GM18909 (cell line): ENCODE measurements around the gene AIFM2.
"Not testable (repeated sequence)": the region's sequence is repeated elsewhere in the genome, so short reads cannot be mapped to it uniquely, and the experiment has no call there.

Experiments
- ATAC-seq: cut with Tn5 transposase; IDR thresholded peaks from one replicate; pipeline ENCODE4 v1.9.1; 2021; ENCODE audit warnings: mild to moderate bottlenecking; ENCODE audit not compliant: unreplicated experiment, poor library complexity

The AIFM2 gene

DNA sequence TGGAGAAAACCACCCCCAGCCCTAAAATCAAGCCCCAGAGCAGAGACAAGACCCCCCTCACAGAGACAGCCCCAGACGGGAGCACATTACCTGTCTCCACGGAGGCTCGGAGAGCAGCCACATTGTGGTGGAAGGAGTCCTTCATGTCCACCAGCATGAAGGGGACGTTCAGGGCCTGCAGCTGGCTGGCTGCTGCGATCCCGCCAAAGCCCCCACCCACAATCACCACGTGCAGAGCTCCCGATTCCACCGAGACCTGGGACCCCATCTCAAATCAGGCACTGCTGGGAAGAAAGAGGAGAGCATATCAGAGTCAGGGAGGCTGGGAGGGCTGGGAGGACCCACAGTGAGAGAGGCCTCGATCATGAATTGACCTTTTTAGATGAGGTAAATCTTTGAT is 8.8 kb downstream of the AIFM2 start:
- ATAC-seq: no peak

DNA sequence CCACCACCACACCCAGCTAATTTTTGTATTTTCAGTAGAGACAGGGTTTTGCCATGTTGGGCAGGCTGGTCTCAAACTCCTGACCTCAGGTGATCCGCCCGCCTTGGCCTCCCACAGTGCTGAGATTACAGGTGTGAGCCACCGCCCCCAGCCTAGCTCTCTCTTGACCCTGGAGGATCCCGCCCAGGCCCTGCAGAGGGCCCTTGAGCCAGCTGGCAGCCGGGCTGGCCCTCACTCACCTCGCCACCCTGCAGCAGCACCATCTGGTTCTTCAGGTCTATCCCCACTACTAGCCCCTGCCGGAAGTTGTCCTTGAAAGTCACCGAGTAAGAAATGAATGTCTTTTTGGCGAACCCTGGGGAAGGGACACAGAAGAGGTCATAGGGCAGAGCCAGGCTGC is 9.5 kb downstream of the AIFM2 start:
- not testable (repeated sequence) for ATAC-seq

DNA sequence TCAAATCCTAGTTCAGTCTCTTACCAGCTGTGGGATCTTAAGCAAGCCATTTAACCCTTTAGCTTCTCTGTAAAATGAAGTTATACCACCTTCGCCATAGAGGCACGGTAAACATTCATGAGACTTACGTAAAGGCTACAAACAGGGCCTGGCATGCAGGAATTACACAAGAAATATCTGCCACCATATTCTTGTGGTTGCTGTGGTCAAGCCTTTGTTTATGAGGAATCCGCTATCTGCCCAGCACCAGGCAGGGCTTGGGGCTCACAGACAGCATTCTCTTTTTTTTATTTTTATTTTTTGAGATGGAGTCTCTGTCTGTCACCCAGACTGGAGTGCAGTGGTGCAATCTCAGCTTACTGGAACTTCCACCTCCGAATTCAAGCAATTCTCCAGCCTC is 9.9 kb downstream of the AIFM2 start:
- no peak for ATAC-seq

DNA sequence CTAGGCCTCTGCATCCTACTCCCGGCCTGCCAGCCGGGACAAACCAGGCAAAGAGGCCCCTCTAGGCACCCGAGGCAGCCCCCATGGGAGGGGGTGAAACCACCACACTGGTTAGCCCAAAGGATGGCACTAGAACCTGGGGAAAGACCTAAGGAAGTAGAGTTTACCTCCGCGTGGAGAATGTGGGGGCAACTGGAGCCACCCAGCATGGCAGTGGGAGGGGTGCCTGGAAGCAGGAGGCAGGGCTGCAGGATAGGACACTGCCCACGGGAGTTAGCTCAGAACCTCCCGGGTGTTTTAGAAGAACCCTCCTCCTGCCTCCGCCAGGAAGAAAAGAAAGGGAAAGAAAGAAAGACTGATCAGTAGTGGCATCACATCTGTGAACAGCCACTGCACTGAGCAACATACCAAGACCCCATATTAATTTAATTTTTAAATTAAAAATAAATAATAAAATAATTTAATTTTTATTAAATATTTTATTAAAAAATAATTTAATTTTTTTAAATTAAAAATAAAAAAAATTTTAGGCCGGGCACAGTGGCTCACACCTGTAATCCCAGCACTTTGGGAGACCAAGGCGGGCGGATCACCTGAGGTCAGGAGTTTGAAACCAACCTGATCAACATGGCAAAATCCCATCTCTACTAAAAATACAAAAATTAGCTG is 11.2 kb downstream of the AIFM2 start:
- no peak for ATAC-seq

DNA sequence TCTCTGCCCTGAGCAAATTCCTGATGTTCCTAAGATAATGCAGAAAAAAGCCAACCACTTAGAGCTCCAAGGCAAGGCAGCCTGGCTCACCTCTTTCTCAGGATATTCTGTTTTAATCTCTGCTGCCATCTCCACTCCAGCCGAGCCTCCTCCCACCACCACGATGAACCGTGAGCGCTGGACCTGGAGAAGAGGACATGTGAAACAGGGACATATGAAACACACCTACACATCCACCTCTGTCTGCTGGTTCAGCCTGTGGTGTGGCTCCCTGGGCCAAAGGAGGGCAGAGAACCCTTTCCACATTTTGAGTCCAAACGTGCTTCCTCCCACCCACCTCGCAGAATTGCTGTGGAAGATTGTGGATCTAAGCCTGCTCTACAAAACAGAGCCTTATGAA is 12.2 kb downstream of the AIFM2 start:
- no peak for ATAC-seq

DNA sequence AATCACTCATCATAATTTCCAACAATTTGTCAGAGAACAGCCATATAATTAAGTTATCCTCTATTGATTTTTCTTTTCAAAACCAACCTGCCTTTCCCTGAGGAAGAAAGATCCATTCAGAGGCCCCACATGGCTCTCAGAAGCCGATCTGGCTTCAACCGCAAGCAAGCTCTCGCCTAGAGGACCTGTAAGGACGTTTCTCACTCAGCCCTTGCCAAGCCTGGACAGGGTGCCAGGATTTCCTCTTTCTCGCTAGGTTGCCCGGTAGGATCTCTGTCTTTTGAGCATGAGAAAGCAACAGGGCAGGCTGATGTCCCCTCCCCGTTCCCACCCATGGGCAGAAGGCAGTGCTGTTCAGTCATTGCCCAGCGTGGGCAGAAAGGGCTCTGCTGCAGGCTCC is 13.0 kb downstream of the AIFM2 start:
- ATAC-seq: no peak

DNA sequence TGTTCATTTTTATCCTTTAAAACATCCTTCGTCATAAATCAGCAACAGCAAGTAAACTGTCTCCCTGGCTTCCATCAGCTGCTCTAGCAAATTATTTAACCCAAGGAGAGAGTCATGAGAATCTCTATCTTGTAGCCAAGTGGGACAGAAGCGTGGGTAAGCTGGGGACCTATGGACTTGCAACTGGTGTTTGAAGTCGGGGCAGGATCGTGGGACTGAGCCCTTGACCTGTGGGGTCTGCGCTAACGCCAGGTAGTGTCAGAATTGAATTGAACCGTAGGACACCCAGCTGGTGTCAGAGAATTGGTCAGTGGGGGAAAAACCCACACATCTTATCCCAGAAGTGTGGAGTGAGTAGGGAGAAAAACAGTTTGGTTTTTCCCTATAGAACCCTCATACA is 13.4 kb downstream of the AIFM2 start:
- no peak for ATAC-seq

DNA sequence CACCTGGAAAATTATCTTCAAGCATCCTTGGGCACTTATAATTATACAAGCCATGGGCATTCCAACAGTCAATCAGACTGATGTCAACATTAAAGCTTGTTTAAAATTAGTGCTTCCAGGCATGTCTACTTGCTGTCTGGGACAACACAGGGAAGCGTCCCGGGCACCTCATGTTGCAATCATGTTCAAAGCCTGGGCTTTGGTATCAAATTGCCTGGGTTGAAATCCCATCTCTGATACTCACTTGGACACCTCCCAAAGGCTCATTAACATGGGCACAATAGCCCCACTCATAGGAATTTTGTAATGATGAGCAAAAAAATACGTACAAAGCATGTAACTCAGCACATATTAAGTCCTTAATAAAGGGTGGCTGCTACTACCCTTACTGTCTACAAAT is 14.4 kb downstream of the AIFM2 start:
- no peak for ATAC-seq

DNA sequence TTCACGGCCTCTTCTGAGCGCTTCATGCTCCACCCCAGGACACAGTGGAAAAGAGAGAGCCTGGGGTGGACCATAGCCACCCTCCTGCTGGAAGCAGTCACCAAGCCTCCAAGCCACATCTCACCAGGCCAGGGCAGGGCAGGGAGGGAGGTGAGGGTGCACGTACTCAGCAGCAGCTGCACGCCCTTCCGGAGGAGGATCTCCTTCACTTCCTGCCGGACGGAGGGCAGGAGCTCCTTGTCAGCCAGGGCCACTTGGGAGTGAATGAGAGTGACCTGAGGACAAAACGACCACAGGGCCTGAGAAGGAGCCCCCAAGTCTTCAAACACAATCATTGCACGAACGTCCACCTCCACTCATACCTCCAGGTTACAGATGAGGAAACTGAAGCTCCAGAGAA is 15.0 kb downstream of the AIFM2 start:
- no peak for ATAC-seq

DNA sequence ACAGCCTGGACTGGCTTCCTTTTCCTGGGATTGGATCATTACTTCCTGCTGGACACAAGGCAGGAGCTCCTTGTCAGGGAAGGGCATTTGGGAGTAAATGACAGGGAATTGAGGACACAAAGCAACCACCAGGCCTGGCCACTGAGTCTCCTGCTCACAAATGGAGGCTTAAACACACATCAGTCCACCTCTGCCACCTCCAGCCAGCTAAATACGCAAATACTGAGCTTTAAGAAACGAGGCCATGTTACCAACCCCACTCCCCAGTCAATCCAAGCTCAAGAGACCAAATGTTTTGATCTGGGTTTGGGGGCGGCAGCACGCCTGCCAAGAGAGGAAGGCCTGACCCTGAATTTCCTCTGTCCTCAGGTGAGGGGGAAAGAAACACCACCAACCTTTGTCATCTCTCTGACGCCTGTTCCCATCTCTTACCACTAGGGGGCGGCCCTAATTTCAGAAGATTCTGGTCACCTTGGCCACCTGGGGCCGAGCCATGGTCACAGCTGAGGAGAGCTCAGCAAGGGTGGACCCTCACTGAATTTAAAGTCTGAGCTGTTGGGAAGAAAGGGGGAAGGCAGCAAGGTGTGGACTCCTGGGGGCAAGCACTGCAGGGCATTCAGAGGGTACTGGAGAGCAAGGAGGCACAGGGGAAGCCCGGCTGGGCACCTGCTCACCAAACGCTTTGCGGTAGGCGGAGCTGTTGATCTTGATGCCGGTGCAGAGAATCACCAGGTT is 16.5 kb downstream of the AIFM2 start:
- no peak for ATAC-seq

DNA sequence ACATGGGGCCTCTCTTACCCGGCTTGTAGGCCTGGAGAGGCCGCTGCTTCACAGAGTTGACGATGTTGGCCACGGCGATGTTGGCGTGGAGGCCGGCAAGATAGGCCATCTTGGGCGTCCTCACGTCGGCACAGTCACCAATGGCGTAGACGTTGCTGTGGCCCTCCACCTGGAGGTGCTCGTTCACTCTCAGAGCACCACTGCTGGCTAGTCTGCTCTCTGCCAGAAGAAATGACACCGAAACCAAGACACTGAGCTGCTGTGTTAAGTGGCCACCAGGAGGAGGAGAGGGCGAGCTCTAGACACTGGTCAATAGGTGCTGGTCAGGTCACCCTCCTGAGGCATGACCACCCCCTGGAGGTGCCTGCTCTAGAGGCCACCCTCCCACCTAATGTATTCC is 17.7 kb downstream of the AIFM2 start:
- ATAC-seq: no peak

DNA sequence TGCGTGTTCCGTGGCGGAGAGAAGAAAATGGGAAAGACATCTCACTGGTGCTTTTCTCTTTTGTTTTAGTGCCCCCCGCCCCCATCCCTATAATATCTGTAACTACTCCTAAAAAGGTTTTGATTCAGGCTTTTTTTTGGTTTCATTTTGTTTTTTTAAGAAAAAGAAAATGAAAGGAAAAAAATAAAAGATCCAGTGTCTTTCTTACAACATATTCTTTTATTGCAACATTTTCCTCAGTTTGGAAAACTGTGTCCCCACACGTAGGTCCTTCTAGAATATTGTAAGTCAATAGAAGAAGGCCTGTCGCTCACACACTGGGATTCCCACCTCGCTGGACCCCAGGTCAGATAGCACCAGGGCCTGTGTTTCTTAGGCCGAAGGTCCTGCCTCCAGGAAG is 20.6 kb downstream of the AIFM2 start:
- no peak for ATAC-seq

DNA sequence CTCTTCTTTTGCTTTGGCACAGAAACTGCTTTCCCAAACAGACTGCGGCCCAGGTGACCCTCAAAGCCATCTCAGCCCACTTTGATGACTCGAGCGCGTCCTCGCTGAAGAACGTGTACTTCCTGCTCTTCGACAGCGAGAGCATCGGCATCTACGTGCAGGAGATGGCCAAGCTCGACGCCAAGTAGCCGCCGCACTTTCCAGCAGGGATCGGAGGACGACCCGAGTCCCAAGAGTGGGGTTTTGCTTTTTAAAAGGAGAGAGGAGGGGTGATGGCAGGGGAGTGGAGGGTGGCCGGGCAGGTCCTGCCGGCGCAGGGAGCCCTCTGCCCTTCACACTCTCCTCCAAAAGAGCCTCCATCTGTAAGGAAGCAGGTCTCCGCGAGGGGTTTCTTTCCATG is 21.1 kb downstream of the AIFM2 start:
- no peak for ATAC-seq

DNA sequence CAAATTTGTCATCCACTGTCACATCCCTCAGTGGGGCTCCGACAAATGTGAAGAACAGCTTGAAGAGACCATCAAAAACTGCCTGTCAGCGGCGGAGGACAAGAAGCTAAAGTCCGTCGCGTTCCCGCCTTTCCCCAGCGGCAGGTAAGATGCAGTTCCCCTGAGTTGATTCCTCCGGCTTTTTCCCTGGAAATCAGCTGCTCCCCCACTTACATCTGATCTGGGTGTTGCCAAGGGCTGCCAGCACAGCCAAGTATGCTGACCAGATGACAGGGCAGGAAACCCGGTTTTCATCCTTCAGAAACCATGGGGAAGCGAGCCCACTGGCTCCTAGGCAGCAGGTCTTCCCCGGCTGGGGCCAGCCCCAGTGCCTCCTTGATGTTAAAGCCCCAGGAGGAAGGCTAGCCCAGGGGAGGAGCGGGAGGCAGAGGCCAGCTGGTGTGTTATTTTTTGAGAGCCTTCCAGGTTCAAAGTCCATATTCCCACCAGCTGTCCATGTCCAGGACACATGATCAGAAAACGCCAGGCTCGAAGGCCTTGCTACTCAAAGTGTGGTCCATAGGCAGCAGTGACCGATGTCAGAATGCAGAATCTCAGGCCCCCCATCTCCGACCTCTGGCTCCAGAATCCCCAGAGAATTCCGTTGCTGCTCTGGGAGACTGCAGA is 23.4 kb downstream of the AIFM2 start:
- no peak for ATAC-seq

DNA sequence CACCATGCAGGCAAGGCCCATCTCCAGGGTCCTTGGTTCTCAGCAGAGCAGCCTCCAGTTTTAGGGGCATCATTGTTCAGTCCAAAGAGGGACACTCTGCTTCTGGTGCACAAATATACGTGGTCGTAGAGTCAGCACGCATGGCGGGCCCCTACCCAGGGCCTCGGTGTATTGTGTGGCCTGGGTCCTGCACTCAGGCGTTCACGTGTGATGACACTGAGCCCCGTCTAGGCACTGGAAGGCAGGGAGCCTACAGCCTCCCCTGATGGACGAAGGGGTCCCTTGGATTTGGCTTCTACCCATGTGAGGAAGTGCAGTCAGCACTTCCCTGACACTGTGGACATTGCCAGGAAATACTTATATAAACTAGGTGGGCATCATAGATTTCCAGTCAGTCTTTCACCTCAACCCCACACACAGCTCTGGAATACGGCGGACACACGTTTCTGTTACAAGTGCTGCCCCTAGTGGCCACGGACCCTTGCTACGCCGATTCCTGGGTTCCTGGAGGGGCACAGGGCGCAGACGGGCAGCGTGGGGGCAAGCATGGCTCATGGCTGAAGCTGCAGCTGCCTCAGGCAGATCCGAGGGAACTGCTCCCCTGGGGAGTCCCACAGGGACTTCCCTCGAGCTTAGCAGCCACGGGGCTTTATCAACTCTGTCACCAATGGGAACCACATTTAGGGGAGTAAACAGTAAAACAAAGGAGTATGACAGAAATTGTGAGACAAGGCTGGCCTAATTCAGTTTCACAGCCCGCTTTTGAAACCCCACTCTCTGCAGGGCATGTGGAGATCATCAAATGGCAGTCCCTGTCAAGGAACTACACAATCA is 25.4 kb downstream of the AIFM2 start:
- ATAC-seq: no peak

DNA sequence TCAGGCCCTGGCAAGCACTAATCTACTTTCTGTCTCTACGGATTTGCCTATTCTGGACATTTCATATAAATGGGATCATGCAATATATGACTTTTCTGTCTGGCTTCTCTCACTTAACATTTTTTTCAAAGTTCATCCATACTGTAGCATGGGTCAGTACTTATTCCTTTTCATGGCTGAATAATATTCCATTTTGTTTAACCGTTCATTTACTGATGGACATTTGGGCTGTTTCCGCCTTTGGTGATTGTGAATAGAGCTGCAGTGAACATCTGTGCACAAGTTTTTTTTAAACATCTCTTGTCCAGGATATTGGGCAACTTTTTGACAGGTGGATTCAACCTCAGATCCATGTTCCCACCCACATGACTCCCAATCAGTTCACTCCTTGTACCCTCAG is 31.0 kb downstream of the AIFM2 start:
- no peak for ATAC-seq

DNA sequence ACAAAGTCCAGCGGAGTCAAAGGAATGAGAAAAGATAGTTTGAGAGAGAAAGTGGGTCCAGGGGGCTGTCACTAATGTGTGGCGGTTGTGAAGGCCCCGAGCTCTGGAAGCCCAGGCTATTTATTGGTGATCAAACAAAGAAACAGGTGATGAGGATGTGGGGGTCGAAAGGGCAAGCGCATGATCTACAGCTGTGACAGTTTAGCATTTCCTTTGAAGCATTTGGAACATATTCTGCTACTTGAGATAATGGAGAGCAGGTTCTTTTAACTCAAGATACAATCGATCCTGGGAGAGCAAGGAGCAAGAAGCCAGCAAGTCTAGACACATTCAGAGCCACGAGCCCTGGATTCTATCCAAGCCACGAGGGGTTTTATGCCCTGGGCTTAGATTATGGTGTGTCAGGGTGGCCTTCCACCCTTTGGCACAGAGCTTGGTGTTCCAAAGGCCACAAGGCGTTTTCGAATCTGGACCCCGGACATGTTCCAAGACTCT is 31.5 kb downstream of the AIFM2 start:
- ATAC-seq: not testable (repeated sequence)

DNA sequence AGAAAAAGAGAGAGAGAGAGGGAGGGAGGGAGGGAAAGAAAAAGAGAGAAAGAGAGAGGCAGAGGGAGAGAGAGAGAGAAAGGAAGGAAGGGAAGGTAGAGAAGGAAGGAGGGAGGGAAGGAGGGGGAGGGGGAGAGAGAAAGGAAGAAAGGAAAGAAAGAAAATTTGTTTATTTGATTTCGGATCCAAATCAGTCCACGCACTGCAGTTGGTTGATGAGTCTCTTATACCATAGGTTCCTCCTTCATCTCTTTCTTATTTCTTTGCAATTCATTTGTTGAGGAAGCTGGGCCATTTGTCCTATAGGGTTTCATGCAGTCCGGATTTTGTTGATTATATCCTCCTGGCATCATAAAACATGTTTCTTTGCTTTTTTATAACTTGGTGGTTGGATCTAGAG is 34.4 kb downstream of the AIFM2 start:
- no peak for ATAC-seq

DNA sequence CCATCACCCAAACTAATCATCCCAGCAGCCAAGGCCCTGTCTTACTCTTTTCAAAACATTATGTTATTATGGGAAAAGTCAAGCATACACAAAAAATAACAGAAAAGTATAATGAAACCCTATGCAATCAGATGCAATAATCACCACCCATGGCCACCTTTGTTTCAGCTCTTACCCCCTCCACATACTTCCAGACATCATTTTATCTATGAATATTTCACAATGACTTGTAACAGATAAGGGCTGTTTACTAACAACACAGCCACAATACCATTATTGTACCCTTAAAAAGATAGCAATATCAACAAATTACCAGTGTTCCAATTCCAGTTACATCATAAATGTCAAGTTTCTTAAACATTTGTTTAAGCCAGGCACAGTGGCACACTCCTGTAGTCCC is 35.2 kb downstream of the AIFM2 start:
- no peak for ATAC-seq

DNA sequence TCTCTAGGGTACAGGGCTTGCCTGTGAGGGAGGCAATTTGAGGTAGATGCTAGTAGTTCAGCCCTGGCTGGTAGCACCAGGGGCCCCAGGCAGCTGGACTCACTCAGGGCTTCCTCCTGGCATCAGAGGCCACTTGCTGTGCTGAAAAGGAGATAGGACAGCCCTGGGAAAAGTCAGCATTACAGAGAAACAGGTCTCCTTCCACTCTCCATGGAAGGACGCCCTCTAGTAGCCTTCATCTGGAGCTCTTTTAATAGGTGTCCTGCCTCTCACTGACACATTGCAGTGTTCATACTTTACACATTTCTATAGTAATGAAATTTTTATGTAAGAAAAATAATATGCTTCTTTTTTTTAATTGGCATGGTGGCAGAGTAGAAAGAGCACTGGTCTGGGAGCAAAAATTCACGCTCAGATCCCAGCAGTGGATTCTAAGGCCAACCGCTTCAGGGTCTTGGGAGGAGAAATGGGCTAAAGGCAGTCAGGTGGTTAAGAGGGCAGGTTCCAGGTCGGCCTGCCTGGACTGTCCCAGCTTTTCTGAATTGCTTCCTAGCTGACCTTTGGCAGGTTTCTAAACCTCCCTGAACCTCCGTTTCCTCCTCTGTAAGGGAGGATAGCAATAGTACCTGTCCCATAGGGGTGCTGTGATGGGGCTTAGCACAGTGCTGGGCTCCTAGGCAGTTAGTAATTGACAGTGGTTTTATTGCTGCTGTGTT is 35.8 kb downstream of the AIFM2 start:
- ATAC-seq: no peak
